ENCODE data around the gene BABAM2.
"Not testable (repeated sequence)": the region's sequence is repeated elsewhere in the genome, so short reads cannot be mapped to it uniquely, and the experiment has no call there.

BABAM2 gene

DNA sequence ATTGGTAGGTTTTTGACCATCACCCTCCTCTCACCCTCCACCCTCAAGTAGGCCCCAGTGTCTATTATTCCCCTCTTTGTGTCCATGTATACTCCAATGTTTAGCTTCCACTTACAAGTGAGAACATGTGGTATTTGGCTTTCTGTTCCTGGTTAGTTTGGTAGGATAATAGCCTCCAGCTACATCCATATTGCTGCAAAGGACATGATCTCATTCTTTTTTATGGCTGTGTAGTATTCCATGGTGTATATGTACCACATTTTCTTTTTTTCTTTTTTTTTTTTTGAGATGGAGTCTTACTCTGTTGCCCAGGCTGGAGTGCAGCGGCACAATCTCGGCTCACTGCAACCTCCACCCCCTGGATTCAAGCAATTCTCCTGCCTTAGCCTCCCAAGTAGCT is 88.2 kb downstream of the BABAM2 start:
- not testable (repeated sequence) for DNase-seq (ENCODE audit: low spot score)

- DNase-seq (ENCODE audit: low spot score), result no peak
These were observed 89.7 kb downstream of the BABAM2 start for GRCh38 chr2:27980242-27980641.

GRCh38 chr2:27984153-27984552 is 93.6 kb downstream of the BABAM2 start:
- DNase-seq (ENCODE audit: low spot score), result no peak

GRCh38 chr2:27988306-27988705 is 97.8 kb downstream of the BABAM2 start:
- DNase-seq (ENCODE audit: low spot score), result no peak

GRCh38 chr2:27988718-27989117 is 98.2 kb downstream of the BABAM2 start:
- DNase-seq (ENCODE audit: low spot score), result no peak

DNA sequence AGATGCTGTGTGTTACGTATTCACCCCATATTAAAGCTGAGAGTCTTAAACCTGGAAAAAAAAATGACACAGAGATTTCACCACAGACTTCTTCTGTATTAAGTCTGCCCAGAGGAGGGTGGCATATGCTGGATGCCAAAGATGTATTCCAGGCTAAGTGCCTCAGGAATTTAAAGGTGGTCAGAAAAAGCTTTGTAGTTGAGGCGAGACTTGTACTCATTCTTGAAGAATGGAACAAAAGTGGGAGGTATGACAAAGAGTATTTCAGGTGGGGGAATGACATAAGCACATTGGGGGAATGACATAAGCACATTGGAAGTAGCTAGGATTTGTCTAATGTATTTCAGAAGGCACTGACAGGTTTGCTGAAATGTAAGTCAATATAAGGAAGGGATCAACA is 98.6 kb downstream of the BABAM2 start:
- no peak for DNase-seq (ENCODE audit: low spot score)

DNA sequence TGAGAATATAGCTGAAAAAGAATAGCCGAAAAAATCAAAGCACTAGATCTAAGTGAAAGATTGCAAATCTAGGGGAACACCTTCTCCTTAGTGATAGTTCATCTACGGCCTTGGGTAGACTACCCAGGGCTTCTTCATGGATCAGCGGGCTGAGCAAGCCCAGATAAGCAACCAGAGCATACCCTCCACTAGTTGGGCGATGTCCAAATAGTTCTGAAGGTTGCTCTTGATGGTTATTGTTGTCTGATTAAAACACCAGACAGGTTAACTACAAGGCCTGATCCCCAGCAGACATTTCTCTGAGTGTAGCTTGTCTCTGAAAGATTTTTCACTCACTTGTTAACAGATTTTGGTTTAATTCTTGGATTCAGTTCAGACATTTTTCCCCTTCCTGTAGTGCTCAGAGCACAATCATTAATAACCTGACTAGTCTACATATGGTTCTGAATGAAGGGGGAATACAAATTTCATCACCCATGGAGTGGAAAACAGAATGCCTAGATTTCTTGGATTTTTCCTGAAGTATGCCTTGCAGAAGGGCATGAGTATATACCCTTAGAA is 99.6 kb downstream of the BABAM2 start:
- DNase-seq (ENCODE audit: low spot score), result no peak

DNA sequence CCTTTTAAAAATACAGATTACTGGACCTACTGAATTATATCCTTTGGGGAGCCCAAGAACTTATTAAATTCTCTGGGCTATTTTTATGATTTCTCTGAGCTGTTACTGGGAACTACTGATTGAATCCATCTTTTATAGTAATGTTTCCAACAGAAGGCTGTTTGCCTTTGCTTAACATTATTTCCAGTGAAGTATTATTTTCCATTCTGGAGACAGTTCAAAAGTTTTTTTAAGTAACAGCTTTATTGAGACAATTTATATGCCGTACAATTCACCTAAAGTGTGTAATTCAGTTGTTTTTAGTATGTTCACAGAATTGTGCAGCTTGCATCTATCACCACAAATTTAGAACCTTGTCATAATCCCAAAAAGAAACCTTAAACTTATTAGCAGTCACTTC is 100.6 kb downstream of the BABAM2 start:
- no peak for DNase-seq (ENCODE audit: low spot score)

DNA sequence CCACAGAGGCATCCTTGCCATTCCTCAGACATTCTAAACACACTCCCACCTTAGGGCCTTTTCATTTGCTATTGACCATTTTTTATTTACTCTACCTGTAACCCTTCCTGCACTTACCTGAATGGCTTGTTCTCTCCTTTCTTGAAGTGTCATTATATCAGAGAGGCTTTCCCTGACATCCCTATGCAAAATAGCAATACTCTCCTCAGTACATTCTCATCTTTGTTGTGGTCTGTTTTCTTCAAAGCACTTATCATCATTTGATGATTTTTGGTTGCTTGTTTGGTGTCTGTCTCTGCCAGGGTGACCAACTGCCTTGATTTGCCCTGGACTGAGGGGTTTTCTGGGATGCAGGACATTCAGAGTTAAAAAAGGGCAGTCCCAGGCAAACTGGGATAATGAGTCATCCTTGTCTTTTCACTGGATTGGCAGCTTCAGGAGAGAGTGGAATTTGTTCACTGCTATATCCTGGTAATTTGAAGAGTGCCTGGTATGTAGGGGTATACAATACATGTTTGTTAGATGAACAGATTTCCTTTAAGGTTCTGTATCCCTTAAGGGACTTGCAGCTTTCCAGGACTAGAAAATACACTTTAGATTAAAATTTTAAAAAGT is 102.4 kb downstream of the BABAM2 start:
- DNase-seq (ENCODE audit: low spot score), result no peak

- DNase-seq (ENCODE audit: low spot score), result no peak
These were observed 102.9 kb downstream of the BABAM2 start for GRCh38 chr2:27993402-27993787.

DNA sequence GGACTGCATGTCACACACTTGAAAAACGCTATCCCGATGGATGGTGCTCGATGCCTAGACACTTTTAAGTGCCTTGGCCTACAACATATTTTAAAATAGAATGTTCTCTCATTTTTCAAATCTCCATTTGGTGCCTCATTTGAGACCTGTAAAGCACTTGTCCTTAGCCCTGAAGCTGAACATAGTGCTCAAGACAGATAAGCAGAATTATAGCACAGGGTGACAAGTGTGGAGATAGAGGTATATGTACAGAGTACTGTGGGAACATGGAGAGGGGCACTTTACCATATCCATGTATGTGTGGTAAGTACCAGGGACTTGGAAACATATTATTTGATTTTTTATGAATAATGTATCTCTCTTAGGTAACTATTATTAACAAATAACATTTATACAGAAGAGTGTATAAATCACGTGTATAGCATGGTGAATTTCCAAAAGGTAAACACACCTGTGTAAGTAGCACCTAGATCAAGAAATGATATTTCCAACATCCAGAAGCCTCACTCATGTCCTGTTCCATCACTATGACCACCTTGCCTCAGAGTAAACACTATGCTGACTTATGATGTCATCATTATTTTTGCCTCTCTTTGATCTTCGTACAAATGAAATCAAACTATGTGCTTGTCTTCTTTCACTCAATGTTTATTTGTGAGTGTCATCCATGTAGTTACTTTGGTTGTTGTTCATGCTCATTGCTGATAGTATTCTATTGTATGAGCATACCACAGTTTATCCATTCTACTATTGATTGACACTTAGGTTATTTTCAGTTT is 103.6 kb downstream of the BABAM2 start:
- DNase-seq (ENCODE audit: low spot score), result no peak

GRCh38 chr2:27996156-27996922 is 105.8 kb downstream of the BABAM2 start:
- no peak for DNase-seq (ENCODE audit: low spot score)

DNA sequence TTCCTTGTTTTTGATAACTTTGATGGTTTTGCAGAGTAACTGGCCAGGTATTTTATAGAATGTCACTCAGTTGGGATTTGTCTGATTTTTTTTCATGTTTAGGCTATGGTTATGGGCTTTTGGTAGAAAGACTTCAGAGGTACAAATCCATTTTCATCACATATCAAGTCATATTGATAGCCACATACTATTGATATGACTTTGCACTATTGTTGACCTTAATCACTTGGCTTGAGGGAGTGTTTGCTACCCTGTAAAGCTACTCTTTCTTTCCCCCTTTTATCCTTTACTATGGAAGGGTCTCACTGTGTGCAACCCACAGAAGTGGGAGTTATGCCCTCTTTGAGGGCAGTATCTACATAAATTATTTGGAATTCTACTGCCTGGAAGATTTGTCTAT is 109.8 kb downstream of the BABAM2 start:
- no peak for DNase-seq (ENCODE audit: low spot score)

DNA sequence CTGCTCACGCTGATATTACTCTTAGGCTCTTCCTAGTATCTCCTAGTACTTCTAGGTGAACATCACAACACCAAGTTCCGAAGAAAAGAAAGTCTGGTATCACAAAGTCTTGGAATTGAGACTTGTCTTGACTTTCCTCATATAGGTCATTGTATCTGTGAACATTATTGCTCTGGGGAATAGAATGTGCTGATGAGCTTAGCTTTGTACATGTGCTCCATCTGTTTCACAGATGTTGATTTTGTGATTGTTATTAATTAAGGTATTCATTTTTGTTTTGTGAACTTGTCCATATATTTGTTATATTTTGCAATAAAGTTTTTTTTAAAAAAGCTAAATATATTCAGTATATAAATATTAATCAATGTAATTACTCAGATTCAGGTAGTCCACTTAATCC is 111.7 kb downstream of the BABAM2 start:
- no peak for DNase-seq (ENCODE audit: low spot score)

- no peak for DNase-seq (ENCODE audit: low spot score)
These were observed 113.6 kb downstream of the BABAM2 start for GRCh38 chr2:28004086-28004485.

DNA sequence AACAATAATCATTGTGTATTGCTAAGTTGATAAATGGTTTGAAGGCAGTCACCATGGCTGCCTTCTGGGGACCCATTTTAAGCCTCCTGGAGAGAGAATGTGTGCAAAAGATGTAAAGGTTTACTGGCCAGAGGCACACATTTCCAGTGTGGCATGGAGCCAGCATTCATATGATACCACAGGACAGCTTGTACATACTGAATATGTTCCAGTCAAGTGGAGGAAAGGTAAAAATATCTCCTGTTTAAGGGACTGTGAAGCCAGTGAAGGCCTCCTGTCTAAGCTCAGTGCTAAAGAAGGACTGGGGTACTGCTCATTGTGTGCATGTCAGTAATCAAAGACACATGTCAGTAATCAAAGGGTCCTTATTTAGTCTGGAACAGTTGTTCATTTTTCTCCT is 119.2 kb downstream of the BABAM2 start:
- no peak for DNase-seq (ENCODE audit: low spot score)

GRCh38 chr2:28011322-28011737 is 120.8 kb downstream of the BABAM2 start:
- no peak for DNase-seq (ENCODE audit: low spot score)

DNA sequence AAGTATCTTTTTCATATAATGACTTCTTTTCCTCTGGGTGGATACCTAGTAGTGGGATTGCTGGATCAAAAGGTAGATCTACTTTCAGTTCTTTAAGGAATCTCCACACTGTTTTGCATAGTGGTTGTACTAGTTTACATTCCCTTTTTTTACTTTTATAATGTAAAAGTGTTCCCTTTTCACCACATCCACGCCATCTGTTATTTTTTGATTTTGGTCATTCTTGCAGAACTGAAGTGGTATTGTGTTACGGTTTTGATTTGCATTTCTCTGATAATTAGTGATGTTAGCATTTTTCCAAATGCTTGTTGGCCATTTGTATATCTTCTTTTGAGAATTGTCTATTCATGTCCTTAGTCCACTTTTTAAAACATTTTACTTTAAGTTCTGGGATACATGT is 127.9 kb downstream of the BABAM2 start:
- not testable (repeated sequence) for DNase-seq (ENCODE audit: low spot score)

- not testable (repeated sequence) for DNase-seq (ENCODE audit: low spot score)
These were observed 129.0 kb downstream of the BABAM2 start for GRCh38 chr2:28019521-28019920.

DNA sequence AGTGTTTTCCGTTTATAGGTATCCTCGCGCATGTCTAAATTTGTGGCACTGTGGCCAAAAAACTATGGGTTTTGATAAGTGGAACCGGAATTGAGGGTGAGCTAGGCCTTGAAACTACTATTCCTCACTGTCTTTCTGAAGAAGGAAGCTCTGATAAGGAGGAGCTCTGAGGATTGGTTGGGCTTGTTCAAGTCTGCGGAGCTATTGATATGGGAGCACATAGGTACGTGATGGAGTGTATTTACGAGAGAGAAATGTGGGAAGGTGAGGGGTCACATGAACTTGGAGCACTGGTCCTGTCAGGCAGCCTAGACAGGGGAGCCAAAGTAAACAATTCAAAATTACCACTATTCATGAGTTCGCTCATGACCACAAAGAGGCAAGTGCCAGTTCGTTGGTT is 131.4 kb downstream of the BABAM2 start:
- DNase-seq (ENCODE audit: low spot score), result no peak

GRCh38 chr2:28025123-28025522 is 134.6 kb downstream of the BABAM2 start:
- DNase-seq (ENCODE audit: low spot score), result no peak

GRCh38 chr2:28026230-28026629 is 135.7 kb downstream of the BABAM2 start:
- not testable (repeated sequence) for DNase-seq (ENCODE audit: low spot score)

DNA sequence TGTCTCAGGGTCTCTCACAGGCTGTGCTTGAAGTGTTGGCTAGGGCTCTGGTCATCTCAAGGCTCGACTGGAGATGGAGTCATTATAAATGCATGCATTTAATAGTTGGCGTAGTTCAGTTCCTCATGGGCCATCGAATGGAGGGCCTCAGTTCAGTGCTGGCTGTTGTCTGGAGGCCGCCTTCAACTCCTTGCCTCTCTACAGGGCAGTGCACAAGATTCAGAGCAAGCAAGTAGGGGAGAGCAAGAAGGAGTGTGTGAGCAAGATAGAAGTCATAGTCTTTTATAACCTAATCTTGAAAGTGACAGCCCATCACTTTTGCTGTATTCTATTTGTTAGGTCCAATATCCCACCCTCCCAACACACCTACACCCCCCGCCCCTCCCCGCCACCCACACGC is 137.5 kb downstream of the BABAM2 start:
- no peak for DNase-seq (ENCODE audit: low spot score)
